Measurements from ENCODE around the gene HSPB9. TPM values are rescaled to one million over a fixed set of nuclear protein-coding genes. Genes with fewer than 3 reads are reported as not detected.

HSPB9 gene
- polyA plus RNA-seq, 3 donors, result 0.14 to 0.17 (median 0.17) TPM

DNA sequence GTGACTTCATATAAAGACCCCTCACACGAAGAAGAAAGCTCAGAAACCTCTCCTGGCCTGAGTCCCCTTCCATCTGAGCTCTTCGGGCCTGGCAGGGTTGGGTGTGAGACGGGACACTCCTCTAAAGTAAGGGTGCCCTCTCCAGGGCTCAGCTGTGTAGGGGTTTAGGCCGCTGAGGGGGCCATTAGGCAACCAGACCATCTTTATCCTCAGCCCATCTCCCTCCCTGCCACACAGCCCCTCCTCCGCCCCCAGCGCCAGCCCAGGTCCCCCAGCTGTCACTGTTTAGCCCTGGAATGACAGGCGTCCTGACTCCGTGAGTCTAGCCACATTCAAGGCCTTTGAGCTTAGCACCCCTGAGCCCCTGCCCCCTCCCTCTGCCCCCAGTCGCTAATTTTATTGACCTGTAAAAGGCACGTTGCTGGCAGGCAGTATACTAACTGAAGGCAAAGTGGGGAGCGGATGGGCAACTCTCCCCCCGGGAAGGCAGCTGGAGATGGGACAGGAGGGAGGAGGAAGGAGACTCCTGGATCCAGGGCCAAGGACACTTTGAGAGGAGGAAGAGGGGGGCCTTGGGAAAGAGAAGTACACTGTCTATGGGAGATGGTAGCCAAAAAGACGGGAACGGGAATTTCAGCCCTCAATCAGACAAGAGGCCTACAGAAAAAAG lies 23.7 kb upstream of the HSPB9 start:
- DNase-seq (ENCODE audit: low read depth in 3 of 3, low spot score in 2 of 3), result no peak

DNA sequence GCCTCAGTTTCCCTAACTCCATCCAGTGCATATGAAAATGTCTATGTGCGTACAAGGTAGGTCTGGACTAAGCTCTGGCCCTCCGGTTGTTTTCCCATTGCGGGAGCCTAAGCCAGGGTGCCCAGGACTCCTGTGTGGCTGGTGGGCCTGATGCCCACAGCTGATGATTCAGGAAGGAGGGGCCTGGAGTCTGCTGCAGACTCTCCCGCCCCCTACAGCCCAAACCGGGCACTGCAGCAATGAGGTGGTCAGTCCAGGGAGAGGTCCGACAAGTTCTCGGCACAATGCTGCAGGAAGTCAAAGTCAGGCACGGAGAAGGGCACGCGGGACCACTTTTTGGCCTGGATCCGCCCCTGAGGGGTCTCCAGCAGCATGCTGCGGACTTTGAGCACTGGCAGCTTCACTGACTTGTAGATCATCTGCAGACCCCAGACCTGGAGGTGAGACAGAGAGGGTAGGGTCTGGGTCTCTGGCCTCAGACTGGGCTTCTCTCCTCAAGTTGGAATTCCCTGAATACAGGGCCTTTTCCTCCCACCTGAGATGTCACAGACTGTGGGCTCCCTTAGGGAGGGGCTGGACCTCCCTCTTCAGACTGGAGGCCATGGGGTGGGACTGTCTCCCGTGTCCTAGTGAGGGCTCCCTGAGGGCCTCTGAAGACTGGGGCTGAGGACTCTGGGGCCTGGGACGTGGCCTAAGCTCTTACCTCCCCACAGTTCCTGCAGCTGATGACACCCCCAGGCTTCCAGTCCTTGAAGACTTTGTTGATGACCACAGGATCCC lies 20.9 kb upstream of the HSPB9 start:
- DNase-seq (ENCODE audit: low read depth in 3 of 3, low spot score in 2 of 3), result no peak

DNA sequence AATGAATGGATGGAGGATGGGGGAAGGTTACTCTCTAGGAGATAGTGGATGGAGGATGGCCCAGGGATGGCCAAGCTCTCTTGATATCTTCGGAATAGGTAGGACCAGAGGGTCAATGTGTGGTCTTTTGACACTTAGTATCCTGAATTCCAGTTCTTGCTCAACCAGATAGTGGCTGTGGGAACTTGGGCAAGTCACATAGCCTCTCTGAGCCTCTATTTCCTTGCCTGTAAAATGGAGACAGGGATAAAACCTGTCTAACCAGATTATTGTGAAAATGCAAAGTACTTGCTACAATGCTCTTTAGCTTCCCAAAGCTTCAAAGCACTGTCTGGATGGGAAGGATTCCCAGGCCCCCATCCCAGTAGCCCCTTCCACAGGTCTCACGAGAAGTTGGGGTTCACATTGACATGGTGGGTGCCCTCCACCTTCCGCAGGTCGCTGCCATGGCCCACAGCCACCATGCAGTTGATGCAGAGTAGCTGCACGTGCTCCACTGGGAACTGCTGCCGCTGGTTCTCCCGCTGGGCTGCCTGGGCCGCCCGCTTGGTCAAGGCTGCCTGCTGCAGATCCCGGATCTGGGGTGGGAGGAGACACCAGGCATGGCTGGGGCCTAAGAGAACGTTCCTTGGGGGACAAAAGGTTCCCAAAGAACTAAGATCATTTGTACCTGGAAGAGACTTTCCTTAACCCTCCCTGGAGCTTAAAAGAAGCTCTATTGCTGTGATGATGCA lies 19.2 kb upstream of the HSPB9 start:
- DNase-seq (ENCODE audit: low read depth in 3 of 3, low spot score in 2 of 3), result no peak

DNA sequence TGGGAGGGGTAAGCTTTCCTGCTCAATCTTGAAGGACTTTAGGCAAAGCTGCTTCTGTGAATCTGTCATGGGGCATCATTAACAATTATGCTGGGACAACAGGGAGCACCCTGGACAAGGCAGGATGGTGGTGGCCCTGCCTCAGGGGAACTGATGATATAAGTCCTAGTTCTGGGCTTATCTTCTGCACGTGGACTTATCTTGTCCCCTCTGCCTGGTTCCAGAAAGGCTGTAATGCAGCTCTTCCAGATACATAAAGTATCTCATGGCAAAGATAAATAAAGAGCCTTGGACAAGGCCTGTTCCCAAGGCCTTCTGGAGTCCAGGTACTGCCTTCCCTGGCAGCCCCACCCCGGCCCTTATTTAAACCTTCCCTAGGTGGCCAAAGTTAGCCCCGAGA lies 18.3 kb upstream of the HSPB9 start:
- no peak for DNase-seq (ENCODE audit: low read depth in 3 of 3, low spot score in 2 of 3)

DNA sequence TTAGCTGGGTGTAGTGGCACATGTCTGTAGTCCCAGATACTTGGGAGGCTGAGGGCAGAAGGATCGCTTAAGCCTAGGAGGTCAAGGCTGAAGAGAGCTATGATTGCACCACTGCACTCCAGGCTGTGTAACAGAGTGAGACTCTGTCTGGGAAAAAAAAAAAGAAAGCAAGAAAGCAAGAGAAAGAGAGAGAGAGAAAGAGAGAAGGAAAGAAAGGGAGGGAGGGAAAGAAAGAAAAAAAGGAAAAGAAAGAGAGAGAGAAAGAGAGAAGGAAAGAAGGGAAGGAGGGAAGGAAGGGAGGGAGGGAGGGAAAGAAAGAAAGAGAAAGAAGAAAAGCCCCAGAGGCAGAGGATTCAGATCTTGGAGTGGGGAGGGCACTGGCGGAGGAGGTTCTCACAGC lies 16.6 kb upstream of the HSPB9 start:
- no peak for DNase-seq (ENCODE audit: low read depth in 3 of 3, low spot score in 2 of 3)

DNA sequence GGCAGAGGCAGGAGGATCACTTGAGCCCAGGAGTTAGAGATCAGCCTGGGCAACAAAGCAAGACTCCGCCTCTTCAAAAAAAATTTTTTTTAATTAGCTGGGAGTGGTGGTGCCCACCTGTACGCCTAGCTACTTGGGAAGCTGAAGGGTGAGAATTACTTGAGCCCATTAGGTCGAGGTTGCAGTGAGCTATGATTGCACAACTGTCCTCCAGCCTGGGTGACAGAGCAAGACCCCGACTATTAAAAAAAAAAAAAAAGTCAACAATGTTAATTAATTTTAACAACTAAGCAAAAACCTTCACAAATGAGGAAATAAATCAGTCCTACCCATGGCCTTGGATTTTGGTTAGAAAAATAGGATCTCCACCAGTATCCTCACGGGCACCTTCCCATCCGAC lies 15.5 kb upstream of the HSPB9 start:
- DNase-seq (ENCODE audit: low read depth in 3 of 3, low spot score in 2 of 3), result no peak

DNA sequence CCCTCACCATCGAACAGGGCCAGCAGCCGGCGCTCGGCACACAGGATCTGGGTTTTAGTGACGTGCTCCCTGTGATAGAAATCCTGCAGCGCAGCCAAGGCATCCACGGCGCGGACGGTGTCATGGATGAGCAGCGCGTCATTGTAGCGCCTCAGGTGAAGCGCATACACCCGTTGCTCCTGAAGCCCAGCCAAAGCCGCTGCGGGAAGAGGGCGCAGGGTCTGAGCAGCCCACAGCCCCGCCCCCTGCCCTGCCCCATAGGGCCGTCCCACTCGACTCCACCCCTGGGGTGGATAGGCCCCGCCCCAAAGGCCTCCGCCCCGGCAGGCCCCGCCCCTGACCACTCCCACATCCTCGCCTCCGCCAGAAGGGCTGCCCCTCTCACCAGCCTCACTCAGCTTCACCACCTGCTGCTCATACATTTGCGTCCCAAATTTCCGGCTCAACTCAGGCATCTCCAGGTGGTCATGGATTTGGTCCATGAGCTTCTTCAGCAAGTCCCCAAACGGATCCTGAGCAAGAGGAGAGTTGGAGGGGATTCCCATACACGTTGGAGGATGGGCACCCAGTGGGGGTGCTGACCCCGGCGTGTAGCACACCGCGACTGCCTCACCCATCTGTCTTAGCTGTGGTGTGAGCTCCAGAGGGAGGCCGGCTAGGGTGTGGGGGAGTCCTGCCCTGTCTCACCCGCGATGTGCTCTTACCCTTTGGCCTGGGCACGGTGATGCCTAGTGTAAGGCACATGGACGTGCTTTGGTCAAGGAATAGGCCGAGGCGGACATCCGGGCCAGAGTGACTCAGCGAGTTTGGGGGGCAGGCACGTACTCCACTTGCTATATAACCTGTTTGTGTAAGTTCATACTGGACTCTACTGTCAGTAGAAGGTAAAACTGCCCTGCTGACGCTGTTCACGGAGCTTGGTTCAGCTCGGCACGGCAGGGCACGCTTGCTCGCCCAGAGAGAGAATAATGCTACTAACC lies 14.7 kb upstream of the HSPB9 start:
- peak; percentile 43 to 61 (median 53) for DNase-seq (ENCODE audit: low read depth in 3 of 3, low spot score in 2 of 3)

DNA sequence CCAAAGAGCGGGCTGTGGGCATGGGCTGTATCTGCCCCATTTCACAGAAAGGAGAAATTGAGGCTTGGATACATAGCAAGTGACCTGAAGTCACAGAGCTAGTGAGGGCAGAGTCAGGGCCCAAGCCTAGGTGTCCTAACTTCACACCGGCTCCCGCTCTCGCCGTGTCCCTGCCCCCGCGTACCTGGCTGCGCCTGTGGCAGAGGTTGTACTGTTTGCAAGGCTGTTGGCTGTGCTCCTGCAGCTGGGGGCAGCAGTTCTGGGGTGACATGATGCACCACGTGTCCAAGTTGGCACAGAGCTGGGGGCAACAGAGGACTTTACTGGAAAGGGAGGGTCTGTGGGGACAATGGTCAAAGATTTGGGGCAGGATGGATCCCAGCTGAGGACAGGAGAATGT lies 13.5 kb upstream of the HSPB9 start:
- no peak for DNase-seq (ENCODE audit: low read depth in 3 of 3, low spot score in 2 of 3)

DNA sequence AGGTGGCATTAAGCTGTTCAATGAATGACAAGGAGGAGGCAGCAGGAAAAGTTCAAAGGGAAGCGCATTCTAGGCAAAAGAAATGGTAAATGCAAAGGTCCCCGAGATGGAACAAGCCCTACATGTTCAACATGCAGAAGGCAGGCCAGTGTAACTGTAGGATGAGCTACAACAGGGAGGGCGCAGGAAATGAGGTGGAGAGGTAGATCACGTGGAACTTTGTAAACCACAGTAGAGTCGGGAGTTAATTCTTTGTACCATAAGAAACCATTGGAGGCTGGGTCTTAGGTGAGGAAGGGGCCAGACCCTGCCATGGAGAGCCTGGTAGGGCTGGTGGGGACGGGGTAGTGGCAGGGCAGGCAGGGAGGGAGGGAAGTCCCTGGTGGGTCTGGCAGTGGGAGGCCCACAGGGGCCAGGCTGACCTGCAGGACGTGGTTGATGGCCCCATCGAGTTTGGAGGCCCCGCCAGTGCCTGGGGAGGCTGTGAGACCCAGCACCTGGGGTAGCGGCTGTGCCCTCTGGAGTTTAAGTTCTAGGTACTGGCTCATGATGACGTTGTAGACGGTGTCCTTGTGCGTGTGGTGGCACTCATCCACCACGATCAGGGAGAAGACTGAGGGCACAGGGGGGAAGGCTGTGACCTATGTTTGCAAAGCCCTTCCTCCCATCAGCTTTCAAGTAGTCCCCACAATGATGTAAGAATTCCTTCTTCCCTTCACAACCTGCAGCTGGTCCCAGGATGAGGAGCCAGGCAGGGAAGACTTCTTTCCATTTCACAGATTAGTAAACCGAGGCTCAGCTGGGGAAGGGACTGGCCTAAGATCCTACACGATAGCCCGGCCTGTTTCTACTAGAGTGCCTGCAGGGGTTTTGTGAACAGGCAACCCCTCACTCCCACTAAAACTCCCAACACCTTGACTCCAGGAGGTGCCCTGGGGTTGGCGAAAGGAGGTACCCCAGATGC lies 12.0 kb upstream of the HSPB9 start:
- DNase-seq (ENCODE audit: low read depth in 3 of 3, low spot score in 2 of 3), result no peak

DNA sequence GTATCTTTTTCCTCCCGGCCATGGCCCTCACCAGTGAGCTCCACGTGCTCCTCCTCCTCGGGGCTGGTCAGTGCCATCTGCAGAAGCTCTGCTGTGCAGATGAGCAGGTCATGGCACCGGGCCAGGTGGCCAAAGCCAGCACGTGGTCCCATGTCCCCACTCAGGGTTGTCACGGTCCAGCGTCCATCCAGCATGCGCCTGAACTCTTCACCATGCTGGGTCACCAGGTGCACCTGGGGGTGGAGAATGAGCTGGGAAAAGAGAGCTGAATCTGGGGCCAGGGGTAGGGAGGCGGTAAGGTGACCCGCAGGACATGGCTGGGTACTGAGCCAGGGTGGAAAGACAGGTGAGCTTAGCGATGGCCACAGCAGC lies 11.4 kb upstream of the HSPB9 start:
- no peak for DNase-seq (ENCODE audit: low read depth in 3 of 3, low spot score in 2 of 3)

DNA sequence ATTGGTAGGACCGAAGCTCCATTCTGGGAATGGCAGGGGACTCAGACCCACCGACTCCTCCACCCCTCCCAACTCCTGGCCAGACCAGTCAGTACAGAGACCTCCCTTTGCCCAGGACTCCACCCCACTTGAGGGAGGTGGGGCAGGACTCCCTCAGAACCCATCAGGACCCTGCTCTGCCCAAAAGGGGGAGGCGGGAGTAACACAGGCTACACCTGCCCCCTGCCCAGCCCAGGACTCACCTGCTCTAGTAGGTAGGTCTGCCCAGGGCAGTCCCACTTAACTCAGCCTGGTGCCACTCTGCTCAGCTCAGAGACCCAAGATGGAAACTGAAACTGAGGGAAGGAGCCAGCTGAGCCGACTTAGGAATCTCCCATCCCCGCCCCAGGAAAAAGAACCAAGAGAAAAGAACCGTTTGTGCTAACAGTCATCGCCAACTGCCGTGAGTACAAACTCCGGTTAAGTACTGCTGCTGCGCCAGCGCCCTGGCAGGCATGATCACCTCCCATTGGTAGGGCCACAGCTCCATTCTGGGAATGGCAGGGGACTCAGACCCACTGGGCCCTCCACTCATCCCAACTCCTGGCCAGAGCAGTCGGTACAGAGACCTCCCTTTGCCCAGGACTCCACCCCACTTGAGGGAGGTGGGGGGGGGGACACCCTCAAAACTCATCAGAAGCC lies 10.6 kb upstream of the HSPB9 start:
- DNase-seq (ENCODE audit: low read depth in 3 of 3, low spot score in 2 of 3), result no peak

DNA sequence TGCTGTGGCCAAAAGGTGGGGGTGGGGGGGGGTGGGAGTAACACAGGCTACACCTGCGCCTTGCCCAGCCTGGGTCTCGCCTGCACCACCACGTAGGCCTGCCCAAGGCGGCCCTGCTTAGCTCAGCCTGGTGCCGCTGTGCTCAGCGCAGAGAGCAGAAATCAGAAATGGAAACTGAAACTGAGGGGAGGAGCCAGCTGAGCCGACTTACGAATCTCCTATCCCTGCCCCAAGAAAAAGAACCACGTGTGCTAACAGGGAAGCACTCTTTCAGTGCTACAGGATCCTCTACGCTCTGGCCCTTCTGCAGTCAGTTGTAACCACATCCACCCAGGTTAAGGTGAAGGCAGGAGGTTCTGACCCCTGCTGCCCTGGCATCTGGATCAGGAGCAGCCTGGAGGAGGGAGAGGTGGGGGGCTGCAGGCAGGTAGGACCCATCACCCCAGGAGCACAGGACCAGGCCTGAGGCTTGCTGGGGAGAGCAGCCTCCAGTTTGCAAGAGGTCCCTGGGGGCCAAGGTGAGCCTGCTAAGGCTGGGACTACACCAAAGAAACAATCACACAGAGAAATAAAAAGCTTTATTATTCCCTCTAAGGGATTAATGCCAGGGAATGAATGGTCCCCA lies 9.9 kb upstream of the HSPB9 start, which contains the start of gene DHX58:
TSS of gene DHX58 (minus strand) at position 163 of the 625 bp plus-strand sequence. CDS start 822 bp downstream, outside the sequence.
- DNase-seq (ENCODE audit: low read depth in 3 of 3, low spot score in 2 of 3), result peak in 1 of 3 donors; percentile 63

DNA sequence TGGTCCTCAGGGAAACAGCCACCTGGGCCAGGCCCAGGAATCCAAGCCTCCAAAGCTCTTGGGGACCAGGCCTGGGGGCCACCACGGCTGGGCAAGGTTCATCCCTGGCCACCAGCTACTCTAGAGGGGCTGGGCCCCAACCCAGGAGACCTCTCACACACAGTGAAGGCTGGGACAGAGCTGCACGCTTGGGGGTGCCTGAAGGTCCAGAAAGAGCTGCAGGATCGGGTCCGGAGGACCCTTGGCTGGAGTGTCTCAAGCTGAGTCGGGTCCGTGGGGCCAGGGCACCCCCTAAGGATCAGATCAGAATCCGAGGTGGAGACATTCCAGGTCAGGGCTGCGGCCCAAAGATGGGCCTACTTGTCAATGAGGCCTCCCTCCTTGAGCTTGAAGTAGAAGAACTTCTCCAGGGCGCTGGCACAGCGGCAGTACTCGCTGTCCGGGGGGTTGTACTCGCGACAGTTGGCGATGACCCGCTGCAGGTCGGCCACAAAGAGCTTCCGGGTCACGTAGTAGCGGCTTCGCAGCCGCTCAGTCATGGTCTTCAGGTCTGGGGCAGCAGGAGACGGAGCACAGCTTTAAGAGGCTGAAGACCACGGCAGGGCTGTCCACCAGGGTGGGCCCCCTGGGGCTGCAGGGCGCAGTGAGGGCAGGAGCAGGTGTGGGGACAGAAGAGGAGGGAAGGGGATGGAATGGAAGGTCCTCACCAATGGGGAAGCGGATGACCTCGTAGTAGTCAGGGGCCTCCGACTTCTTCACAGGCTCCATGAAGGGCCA lies 9.1 kb upstream of the HSPB9 start:
- DNase-seq (ENCODE audit: low read depth in 3 of 3, low spot score in 2 of 3), result no peak

DNA sequence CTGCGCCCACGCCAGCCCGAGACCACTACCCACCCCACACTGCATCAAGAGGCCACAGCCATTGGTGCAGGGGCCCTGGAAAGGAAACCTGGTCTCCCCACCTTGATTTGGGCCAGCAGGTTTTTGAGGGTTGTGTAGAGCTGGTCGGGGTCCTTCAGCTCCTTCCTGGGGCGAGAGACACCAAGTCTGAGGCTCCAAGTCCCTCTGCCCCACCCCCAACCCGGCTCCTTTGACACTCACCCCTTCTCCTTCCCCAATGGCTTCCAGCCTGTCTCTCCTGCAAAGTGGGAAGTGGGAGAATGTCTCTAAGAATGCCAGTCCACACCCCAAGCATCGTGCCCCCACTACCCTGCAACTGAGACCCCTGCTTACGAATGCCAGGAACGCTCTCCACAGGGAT lies 8.5 kb upstream of the HSPB9 start:
- no peak for DNase-seq (ENCODE audit: low read depth in 3 of 3, low spot score in 2 of 3)

DNA sequence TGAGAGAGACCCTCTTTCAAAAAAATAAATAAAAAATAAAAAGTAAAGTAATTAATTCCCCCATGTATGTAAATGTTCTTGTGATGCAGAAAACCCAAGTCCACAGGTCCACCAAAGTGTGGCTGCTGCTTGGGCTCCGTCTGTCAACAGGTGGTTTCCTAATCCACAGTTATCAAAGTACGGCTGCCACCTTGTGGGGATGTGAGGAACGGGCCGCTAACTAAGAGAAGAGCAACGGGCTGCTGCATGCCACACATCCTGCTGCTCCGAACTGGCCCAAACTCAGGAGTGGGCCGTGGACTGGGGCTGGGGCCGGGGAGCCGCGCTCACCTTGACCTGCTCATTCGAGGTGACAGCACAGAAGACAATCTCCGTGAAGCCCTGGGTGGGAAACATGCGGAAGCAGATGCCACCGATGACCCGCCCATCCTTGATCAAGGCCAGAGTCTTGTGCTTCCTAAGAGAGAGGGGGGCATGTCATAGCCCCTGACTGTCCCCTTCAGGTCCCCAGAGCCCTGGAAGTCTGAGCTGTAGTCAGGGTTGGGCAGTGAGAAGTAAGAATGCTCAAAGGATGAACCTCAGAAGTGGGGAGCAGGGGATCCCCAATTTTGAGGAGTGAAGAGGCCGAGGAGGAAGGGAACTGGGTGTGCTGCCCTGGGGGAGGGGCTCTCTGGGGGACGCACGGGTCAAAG lies 5.8 kb upstream of the HSPB9 start:
- DNase-seq (ENCODE audit: low read depth in 3 of 3, low spot score in 2 of 3), result peak in 1 of 3 donors; percentile 67

DNA sequence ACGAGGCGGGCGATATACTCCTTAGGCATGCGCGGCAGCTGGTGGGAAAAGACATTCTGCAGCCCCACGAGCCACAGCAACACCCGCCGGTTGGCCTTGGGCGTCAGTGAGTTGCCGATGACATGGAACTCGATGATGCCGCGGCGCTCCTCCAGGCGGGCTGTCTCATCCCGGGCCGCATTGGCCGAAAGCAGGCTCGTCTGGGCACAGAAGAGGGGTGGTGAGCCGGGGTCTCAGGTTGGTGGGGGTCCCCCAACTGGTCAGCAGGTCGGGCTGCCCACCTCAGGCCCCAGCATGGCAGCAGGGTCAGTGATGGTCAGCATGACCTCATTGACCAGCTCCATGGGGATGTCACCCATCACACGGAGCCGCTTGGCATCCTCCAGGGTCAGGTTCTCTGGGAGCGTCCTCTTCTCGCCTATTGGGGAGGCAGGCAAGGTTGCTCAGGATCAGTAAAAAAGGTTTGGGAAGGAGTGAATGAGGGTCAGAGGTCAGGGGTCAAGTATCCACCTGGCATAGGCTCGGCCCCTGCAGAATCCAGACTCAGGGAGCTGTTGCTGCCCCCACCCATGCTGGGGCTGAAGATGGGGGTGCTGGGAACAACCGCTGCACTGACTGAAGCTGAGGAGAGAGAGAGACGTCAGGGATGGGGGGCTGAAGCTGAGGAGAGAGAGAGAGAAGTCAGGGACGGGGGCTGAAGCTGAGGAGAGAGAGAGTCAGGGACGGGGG lies 5.0 kb upstream of the HSPB9 start:
- no peak for DNase-seq (ENCODE audit: low read depth in 3 of 3, low spot score in 2 of 3)
